SK-N-SH (cell line): Measurements from ENCODE around the gene AKT2. TPM values are rescaled to one million over a fixed set of nuclear protein-coding genes. Genes with fewer than 3 reads are reported as not detected.

Source experiments
- CTCF ChIA-PET: fragments of 300-600, 350-600 bp; formaldehyde crosslinking; extraction: SDS; loops from one replicate; lab custom pipeline; 2021; lab: Yijun Ruan, JAX
- POLR2A ChIA-PET: fragments of 350-600 bp; sonication (Branson Sonifier 250); formaldehyde crosslinking; extraction: SDS; loops from one replicate; lab custom pipeline; 2020; ENCODE audit warnings: antibody characterized with exemption, inconsistent platforms; lab: Yijun Ruan, JAX
- DNase-seq: peaks from one replicate; pipeline ENCODE4 v3.0.0; 2012
- H2AFZ ChIP-seq: fragments of 200-600 bp; sonication (generic); 2 replicates; pipeline ENCODE4 v1.8.1; 2016; ENCODE audit warnings: antibody characterized with exemption, mild to moderate bottlenecking, low read depth
- H3F3A ChIP-seq: fragments of 200-600 bp; sonication (generic); replicated peaks from 2 replicates; pipeline ENCODE3; 2016; ENCODE audit warnings: antibody characterized with exemption, mild to moderate bottlenecking; ENCODE audit not compliant: insufficient read depth
- H3K27ac ChIP-seq, 2 experiments: fragments of 200-500 bp in 1 of 2; fragments of 200-600 bp in 1 of 2; sonication (Bioruptor generic) in 1 of 2; sonication (generic), shearing (Covaris generic) in 1 of 2; 2 replicates each; pipeline versions ENCODE4 v1.5.1 to v1.6.1; 2014 to 2016; ENCODE audit warnings: low read depth in 2 of 2, inconsistent platforms in 1 of 2, low read length in 1 of 2, mild to moderate bottlenecking in 1 of 2, mixed read lengths in 1 of 2
- H3K27me3 ChIP-seq: fragments of 200-600 bp; sonication (generic), shearing (Covaris generic); 2 replicates; pipeline ENCODE4 v1.6.1; 2016; ENCODE audit warnings: mixed run types; ENCODE audit not compliant: insufficient read depth
- H3K36me3 ChIP-seq, 2 experiments: fragments of 200-500 bp in 1 of 2; fragments of 200-600 bp in 1 of 2; sonication (Bioruptor generic) in 1 of 2; sonication (generic) in 1 of 2; replicated peaks in 1 of 2; 2 replicates each; pipeline versions ENCODE3 to v1.5.1; 2014 to 2016; ENCODE audit warnings: low read length in 1 of 2, mild to moderate bottlenecking in 1 of 2; ENCODE audit not compliant: insufficient read depth in 2 of 2, control insufficient read depth in 1 of 2
- H3K4me1 ChIP-seq, 2 experiments: fragments of 200-500 bp in 1 of 2; fragments of 200-600 bp in 1 of 2; sonication (Bioruptor generic) in 1 of 2; sonication (generic), shearing (Covaris generic) in 1 of 2; 2 replicates each; pipeline versions ENCODE4 v1.5.1 to v1.6.1; 2014 to 2016; ENCODE audit warnings: low read depth in 1 of 2, low read length in 1 of 2, mixed run types in 1 of 2; ENCODE audit not compliant: insufficient read depth in 2 of 2, control insufficient read depth in 1 of 2
- H3K4me2 ChIP-seq: fragments of 200-600 bp; sonication (generic), shearing (Covaris generic); 2 replicates; pipeline ENCODE4 v1.6.1; 2017; ENCODE audit warnings: mixed run types
- H3K4me3 ChIP-seq, 2 experiments: fragments of 200-500 bp in 1 of 2; fragments of 200-600 bp in 1 of 2; sonication (Bioruptor generic) in 1 of 2; sonication (generic), shearing (Covaris generic) in 1 of 2; 2 replicates each; pipeline versions ENCODE4 v1.5.1 to v1.8.1; 2014 to 2016; ENCODE audit warnings: low read depth in 2 of 2, inconsistent platforms in 1 of 2, low read length in 1 of 2, mild to moderate bottlenecking in 1 of 2, mixed read lengths in 1 of 2, moderate library complexity in 1 of 2
- H3K79me2 ChIP-seq: fragments of 200-600 bp; sonication (generic); 2 replicates; pipeline ENCODE4 v1.8.1; 2017; ENCODE audit warnings: mild to moderate bottlenecking; ENCODE audit not compliant: insufficient read depth
- H3K9ac ChIP-seq: fragments of 200-600 bp; sonication (generic); 2 replicates; pipeline ENCODE4 v1.6.1; 2017; ENCODE audit warnings: mixed run types
- H3K9me2 ChIP-seq: fragments of 200-600 bp; sonication (generic); 2 replicates; pipeline ENCODE4 v1.6.1; 2017; ENCODE audit warnings: mixed run types
- H3K9me3 ChIP-seq: fragments of 200-600 bp; sonication (generic); 2 replicates; pipeline ENCODE4 v1.6.1; 2017; ENCODE audit warnings: mixed run types, mild to moderate bottlenecking, moderate library complexity
- H4K20me1 ChIP-seq: fragments of 200-600 bp; sonication (generic); 2 replicates; pipeline ENCODE4 v1.6.1; 2017; ENCODE audit warnings: mild to moderate bottlenecking, mixed run types; ENCODE audit not compliant: insufficient read depth
- CHD2 ChIP-seq: fragments of 150-350 bp; IDR thresholded peaks from 2 replicates; pipeline ENCODE4 v1.6.1; 2018; ENCODE audit warnings: low read length; ENCODE audit not compliant: partially characterized antibody
- FOSL2 ChIP-seq: IDR thresholded peaks from 2 replicates; pipeline ENCODE4 v1.4.0; 2012; ENCODE audit warnings: low read depth, mild to moderate bottlenecking, moderate library complexity, borderline replicate concordance
- FOXJ3 ChIP-seq: sonication (generic); formaldehyde crosslinking; IDR thresholded peaks from 2 replicates; pipeline ENCODE4 v1.5.1; 2020; ENCODE audit warnings: mild to moderate bottlenecking, missing genetic modification reagents
- GABPA ChIP-seq: IDR thresholded peaks from 2 replicates; pipeline ENCODE4 v1.4.0; 2012; ENCODE audit warnings: low read depth, mild to moderate bottlenecking
- GATA2 ChIP-seq: sonication (generic); formaldehyde crosslinking; IDR thresholded peaks from 2 replicates; pipeline ENCODE4 v1.5.0; 2020; ENCODE audit warnings: mild to moderate bottlenecking, missing genetic modification reagents
- JUND ChIP-seq: IDR thresholded peaks from 2 replicates; pipeline ENCODE4 v1.4.0; 2012
- MXI1 ChIP-seq: IDR thresholded peaks from 2 replicates; pipeline ENCODE4 v1.6.1; 2012; ENCODE audit warnings: mild to moderate bottlenecking, low read depth, low read length, improper control_type of control experiment
- NRF1 ChIP-seq: IDR thresholded peaks from 2 replicates; pipeline ENCODE4 v1.6.1; 2012; ENCODE audit warnings: low read depth, mild to moderate bottlenecking, low read length
- POLR2AphosphoS5 ChIP-seq: IDR thresholded peaks from 2 replicates; pipeline ENCODE4 v1.6.1; 2012; ENCODE audit warnings: low read depth, low read length
- RAD21 ChIP-seq: IDR thresholded peaks from 2 replicates; pipeline ENCODE4 v1.6.1; 2012; ENCODE audit warnings: mild to moderate bottlenecking, low read length
- SIN3A ChIP-seq: IDR thresholded peaks from 2 replicates; pipeline ENCODE4 v1.6.1; 2012; ENCODE audit warnings: low read depth, mild to moderate bottlenecking, low read length, moderate library complexity, borderline replicate concordance
- SMC3 ChIP-seq: IDR thresholded peaks from 2 replicates; pipeline ENCODE4 v1.6.1; 2012; ENCODE audit warnings: low read depth, low read length, improper control_type of control experiment
- TAF1 ChIP-seq: IDR thresholded peaks from 2 replicates; pipeline ENCODE4 v1.6.1; 2012; ENCODE audit warnings: low read depth, mild to moderate bottlenecking, low read length, moderate library complexity, borderline replicate concordance
- YY1 ChIP-seq: IDR thresholded peaks from 2 replicates; pipeline ENCODE4 v1.4.0; 2012; ENCODE audit warnings: low read depth, mild to moderate bottlenecking
- WGBS: methylation state at CpG from one replicate; pipeline ENCODE4 v1.1.6; 2017; ENCODE audit warnings: low lambda C conversion rate; 5-methylcytosine and 5-hydroxymethylcytosine counted together
- polyA plus RNA-seq, 3 experiments: library from polyadenylated mRNA; depleted of rRNA; stranded (reverse); fragments of >200 nt; gene quantifications; 2 replicates each; pipeline ENCODE4 v1.2.3, GENCODE V29; 2012
- TF ChIP-seq, protein P1 (sequence below): IDR thresholded peaks from 2 replicates; pipeline ENCODE4; 2012
- TF ChIP-seq, protein P2 (sequence below): IDR thresholded peaks from 2 replicates; pipeline ENCODE4 v1.6.1; 2012; ENCODE audit warnings: mild to moderate bottlenecking, low read depth, low read length, moderate library complexity
- TF ChIP-seq, protein P3 (sequence below): fragments of 150-350 bp; IDR thresholded peaks from 2 replicates; pipeline ENCODE4 v1.6.1; 2017; ENCODE audit warnings: antibody characterized with exemption, low read length, low read depth, borderline replicate concordance

Gene AKT2
- polyA plus RNA-seq, 1 of the 3 experiments (the other 2 are of a cell fraction), result 99.8 TPM

DNA sequence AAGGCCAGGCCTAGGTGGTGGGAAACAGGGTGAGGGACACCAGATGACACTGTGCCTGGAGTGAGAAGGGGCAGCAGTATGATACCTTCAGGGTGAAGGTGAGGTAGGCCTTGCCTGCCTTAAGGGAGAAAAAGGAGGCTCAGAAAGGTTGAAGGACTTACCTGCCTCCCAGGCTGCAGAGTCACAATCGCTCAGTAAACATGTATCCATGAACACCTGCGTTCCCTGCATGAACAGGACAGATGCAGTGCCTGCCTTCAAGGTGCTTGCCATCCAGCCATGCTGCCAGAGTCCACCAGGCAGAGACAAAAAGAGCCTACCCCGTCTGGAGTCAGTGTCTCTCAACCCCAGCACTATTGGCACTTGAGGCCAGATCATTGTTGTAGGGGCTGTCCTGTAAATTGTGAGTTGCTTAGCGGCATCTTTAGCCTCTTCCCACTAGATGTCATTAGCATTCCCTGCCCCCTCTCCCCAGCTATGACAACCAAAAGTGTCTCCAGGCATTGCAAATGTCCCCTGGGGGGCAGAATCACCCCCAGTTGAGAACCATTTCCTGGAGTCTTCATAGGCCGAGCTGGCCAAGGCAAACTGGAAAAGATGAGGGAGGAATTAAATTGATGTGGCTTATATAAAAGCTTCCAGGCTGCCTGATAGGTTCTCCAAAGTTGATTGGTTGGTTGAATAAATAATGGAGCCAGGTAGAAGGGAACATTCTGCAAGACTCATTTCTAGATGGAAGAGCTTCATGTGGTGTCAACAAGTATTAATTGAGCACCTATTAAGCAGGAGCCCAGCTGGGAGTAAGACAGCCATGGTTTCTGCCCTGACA lies 92.2 kb downstream of the AKT2 start:
- ChIA-PET CTCF (interaction anchor here (1.0 to 3.5 kb wide), 4 partner anchors 24 to 53 kb away, joined by 3 to 20 read pairs (median 4); partner anchors contain the start of gene TTC9B), POLR2A (no interaction called here)
- TF ChIP-seq GABPA (no peak), YY1 (no peak), FOXJ3 (CRISPR knock-in tag) (no peak), FOSL2 (no peak), SMC3 (no peak), RAD21 (no peak), TAF1 (no peak), POLR2AphosphoS5 (no peak), NRF1 (no peak), JUND (no peak), GATA2 (CRISPR knock-in tag) (no peak), CHD2 (no peak), MXI1 (no peak), SIN3A (no peak)
- TF ChIP-seq, protein P1, sequence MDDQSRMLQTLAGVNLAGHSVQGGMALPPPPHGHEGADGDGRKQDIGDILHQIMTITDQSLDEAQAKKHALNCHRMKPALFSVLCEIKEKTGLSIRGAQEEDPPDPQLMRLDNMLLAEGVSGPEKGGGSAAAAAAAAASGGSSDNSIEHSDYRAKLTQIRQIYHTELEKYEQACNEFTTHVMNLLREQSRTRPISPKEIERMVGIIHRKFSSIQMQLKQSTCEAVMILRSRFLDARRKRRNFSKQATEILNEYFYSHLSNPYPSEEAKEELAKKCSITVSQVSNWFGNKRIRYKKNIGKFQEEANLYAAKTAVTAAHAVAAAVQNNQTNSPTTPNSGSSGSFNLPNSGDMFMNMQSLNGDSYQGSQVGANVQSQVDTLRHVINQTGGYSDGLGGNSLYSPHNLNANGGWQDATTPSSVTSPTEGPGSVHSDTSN, result no peak
- TF ChIP-seq, protein P2, sequence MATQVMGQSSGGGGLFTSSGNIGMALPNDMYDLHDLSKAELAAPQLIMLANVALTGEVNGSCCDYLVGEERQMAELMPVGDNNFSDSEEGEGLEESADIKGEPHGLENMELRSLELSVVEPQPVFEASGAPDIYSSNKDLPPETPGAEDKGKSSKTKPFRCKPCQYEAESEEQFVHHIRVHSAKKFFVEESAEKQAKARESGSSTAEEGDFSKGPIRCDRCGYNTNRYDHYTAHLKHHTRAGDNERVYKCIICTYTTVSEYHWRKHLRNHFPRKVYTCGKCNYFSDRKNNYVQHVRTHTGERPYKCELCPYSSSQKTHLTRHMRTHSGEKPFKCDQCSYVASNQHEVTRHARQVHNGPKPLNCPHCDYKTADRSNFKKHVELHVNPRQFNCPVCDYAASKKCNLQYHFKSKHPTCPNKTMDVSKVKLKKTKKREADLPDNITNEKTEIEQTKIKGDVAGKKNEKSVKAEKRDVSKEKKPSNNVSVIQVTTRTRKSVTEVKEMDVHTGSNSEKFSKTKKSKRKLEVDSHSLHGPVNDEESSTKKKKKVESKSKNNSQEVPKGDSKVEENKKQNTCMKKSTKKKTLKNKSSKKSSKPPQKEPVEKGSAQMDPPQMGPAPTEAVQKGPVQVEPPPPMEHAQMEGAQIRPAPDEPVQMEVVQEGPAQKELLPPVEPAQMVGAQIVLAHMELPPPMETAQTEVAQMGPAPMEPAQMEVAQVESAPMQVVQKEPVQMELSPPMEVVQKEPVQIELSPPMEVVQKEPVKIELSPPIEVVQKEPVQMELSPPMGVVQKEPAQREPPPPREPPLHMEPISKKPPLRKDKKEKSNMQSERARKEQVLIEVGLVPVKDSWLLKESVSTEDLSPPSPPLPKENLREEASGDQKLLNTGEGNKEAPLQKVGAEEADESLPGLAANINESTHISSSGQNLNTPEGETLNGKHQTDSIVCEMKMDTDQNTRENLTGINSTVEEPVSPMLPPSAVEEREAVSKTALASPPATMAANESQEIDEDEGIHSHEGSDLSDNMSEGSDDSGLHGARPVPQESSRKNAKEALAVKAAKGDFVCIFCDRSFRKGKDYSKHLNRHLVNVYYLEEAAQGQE, result no peak
- TF ChIP-seq, protein P3, sequence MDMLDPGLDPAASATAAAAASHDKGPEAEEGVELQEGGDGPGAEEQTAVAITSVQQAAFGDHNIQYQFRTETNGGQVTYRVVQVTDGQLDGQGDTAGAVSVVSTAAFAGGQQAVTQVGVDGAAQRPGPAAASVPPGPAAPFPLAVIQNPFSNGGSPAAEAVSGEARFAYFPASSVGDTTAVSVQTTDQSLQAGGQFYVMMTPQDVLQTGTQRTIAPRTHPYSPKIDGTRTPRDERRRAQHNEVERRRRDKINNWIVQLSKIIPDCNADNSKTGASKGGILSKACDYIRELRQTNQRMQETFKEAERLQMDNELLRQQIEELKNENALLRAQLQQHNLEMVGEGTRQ, result no peak
- H3K27me3 ChIP-seq, result no peaks in the 10 kb centered on the region
- DNase-seq, result no peak
- no peaks in the 10 kb centered on the region for H3K36me3 ChIP-seq
- peak overlapping the region; percentile 95 for H3K4me2 ChIP-seq
- H3K27ac ChIP-seq, result no peak overlapping the region
- H2AFZ ChIP-seq, result no peak overlapping the region
- WGBS, result 100% methylated on average over 4 of the region's 5 CpGs
- H3K9ac ChIP-seq, result no peak overlapping the region
- no peaks in the 10 kb centered on the region for H3K9me3 ChIP-seq
- peak overlapping the region; percentile 73 to 81 for H3K4me3 ChIP-seq
- 0 out of 2 replicates have a peak, but pooled peaks cover 4% of the 10 kb centered on the region for H4K20me1 ChIP-seq
- peaks cover 6% of the 10 kb centered on the region; the same call in 1 of the 2 replicates for H3K79me2 ChIP-seq
- no peaks in the 10 kb centered on the region for H3F3A ChIP-seq
- peaks cover 5 to 11% of the 10 kb centered on the region in 2 experiments; a peak in 2 of 4 replicates for H3K4me1 ChIP-seq
- H3K9me2 ChIP-seq, result no peaks in the 10 kb centered on the region
